Right lobe of liver (tissue), 6 donors: ENCODE data around the gene ANGPTL2. TPM values are rescaled to one million over a fixed set of nuclear protein-coding genes. Genes with fewer than 3 reads are reported as not detected.

Source experiments
- ATAC-seq, 4 donors: fragments of 200-7000 bp; cut with Tn5 transposase; one replicate each; pipeline ENCODE4 v1.9.1; 2020; ENCODE audit warnings: mild to moderate bottlenecking in 4 of 4, moderate library complexity in 4 of 4
- DNase-seq, 3 donors: peaks; one replicate each; pipeline ENCODE4 v3.0.0-alpha.2; 2020
- H3K27ac ChIP-seq, 3 donors: fragments of 200-600 bp; one replicate each; pipeline ENCODE4 v1.8.0; 2022
- H3K27me3 ChIP-seq, 2 donors: fragments of 200-600 bp; one replicate each; pipeline ENCODE4 v1.8.0; 2022
- H3K36me3 ChIP-seq, 4 donors: fragments of 200-600 bp; sonication (generic) in 1 of 4; one replicate each; pipeline versions ENCODE4 v1.5.1 to v1.8.0; 2017 to 2022; ENCODE audit warnings: control low read depth in 1 of 4
- H3K4me1 ChIP-seq, 4 donors: fragments of 200-600 bp; sonication (generic) in 1 of 4; one replicate each; pipeline versions ENCODE4 v1.5.1 to v1.8.0; 2017 to 2022; ENCODE audit warnings: control low read depth in 1 of 4
- H3K4me3 ChIP-seq, 3 donors: fragments of 200-600 bp; one replicate each; pipeline ENCODE4 v1.8.0; 2022
- H3K9me3 ChIP-seq, 4 donors: fragments of 200-600 bp; sonication (generic) in 1 of 4; one replicate each; pipeline versions ENCODE4 v1.5.1 to v1.8.0; 2017 to 2022; ENCODE audit warnings: control low read depth in 1 of 4
- CTCF ChIP-seq, 4 donors: fragments of 200-600 bp in 3 of 4; fragments of 450-650 bp in 1 of 4; IDR thresholded peaks; one replicate each; pipeline versions ENCODE4 v1.5.1 to v1.8.0; 2016 to 2022; ENCODE audit warnings: antibody characterized with exemption in 4 of 4, mild to moderate bottlenecking in 2 of 4
- POLR2A ChIP-seq: fragments of 450-650 bp; IDR thresholded peaks from one replicate; pipeline ENCODE4 v1.6.1; 2017; ENCODE audit warnings: antibody characterized with exemption, mild to moderate bottlenecking
- WGBS: methylation state at CpG from one replicate; pipeline ENCODE4 v1.1.6; 2018; ENCODE audit warnings: low coverage, low lambda C conversion rate; ENCODE audit not compliant: insufficient coverage; ENCODE audit errors: missing lambda C conversion rate; 5-methylcytosine and 5-hydroxymethylcytosine counted together
- intact Hi-C, 2 donors: fragments of 100-400 bp; cut with DNase I; formaldehyde crosslinking; loops; one replicate each; pipeline versions ENCODE4 v1.11.2 to v1.14.1; 2022
- total RNA-seq, 6 experiments: library from RNA; depleted of rRNA in 2 of 6; stranded (reverse); fragments of >200 nt in 2 of 6; fragmentation: NEBNext Ultra II Directional in 3 of 6; extraction: Animal tissue kit (Norgen Biotek cat#: 25700) in 3 of 6; gene quantifications; one replicate each; pipeline versions ENCODE4 v1.1.0 to v1.2.4, GENCODE V29; 2016 to 2023
- donor health status: DM: no; HTN: yes; CAD: no.
- donor health status: DM: no; HTN: no; CAD: no.
- donor health status: DM: no; HTN: no; CAD: no.
- donor health status: DM: no; HTN: yes; CAD: no.
- donor health status: DM: no; HTN: yes; CAD: no.

ANGPTL2 gene
- total RNA-seq, 6 experiments from 2014 or later, result 2.1 to 6.3 (median 3.0) TPM

GRCh38 chr9:127038531-127038930 lies 83.9 kb downstream of the ANGPTL2 start:
- Histone ChIP-seq H3K27me3 (no peaks in the 10 kb centered on the region), H3K27ac (no peak overlapping the region), H3K36me3 (no peaks in the 10 kb centered on the region), H3K4me1 (no peaks in the 10 kb centered on the region), H3K9me3 (no peaks in the 10 kb centered on the region), H3K4me3 (no peak overlapping the region)
- ATAC-seq, result no peak
- intact Hi-C loops, result no loop called here
- DNase-seq, result no peak
- WGBS, result 83% methylated on average over 5 of the region's 5 CpGs
- TF ChIP-seq POLR2A (no peak), CTCF (IDR thresholded peaks at IDR 0.05) (no peak)

Other genes starting within 250 kb of the ANGPTL2 start
- gene RALGPS1, start 207.9 kb downstream of the ANGPTL2 start, total RNA-seq, result 1 to 10 TPM; 1.2 to 3.8 (median 2.4) TPM
- 1 to 10 TPM; 4.4 to 9.7 (median 6.1) TPM for gene GARNL3, start 142.1 kb upstream of the ANGPTL2 start, total RNA-seq